Tibial nerve (tissue), 4 donors: ENCODE measurements around the gene DEPP1. TPM values are rescaled to one million over a fixed set of nuclear protein-coding genes. Genes with fewer than 3 reads are reported as not detected.

Experiments used
- DNase-seq, 2 donors: peaks; one replicate each; pipeline ENCODE4 v3.0.0-alpha.2; 2019; ENCODE audit warnings: low spot score in 2 of 2
- H3K27ac ChIP-seq, 4 donors: fragments of 200-600 bp; sonication (generic) in 3 of 4; one replicate each; pipeline ENCODE4 v1.5.1; 2017 to 2019; ENCODE audit warnings: mild to moderate bottlenecking in 1 of 4
- H3K27me3 ChIP-seq, 2 donors: fragments of 200-600 bp; sonication (generic) in 1 of 2; one replicate each; pipeline versions ENCODE4 v1.5.1 to v1.6.0; 2017 to 2019
- H3K36me3 ChIP-seq, 3 donors: fragments of 200-600 bp; sonication (generic); one replicate each; pipeline ENCODE4 v1.5.1; 2018 to 2019
- H3K4me1 ChIP-seq, 4 donors: fragments of 200-600 bp; sonication (generic) in 3 of 4; one replicate each; pipeline ENCODE4 v1.5.1; 2017 to 2019
- H3K4me3 ChIP-seq, 4 donors: fragments of 200-600 bp; sonication (generic) in 3 of 4; one replicate each; pipeline ENCODE4 v1.5.1; 2017 to 2019; ENCODE audit warnings: mild to moderate bottlenecking in 1 of 4, moderate library complexity in 1 of 4
- H3K9me3 ChIP-seq, 4 donors: fragments of 200-600 bp; sonication (generic) in 3 of 4; one replicate each; pipeline ENCODE4 v1.5.1; 2017 to 2019
- EP300 ChIP-seq, 2 donors: sonication (generic); formaldehyde crosslinking; IDR thresholded peaks; one replicate each; pipeline ENCODE4 v1.6.1; 2017; ENCODE audit warnings: antibody characterized with exemption in 2 of 2, mild to moderate bottlenecking in 1 of 2
- POLR2A ChIP-seq, 2 donors: fragments of 450-650 bp; IDR thresholded peaks; one replicate each; pipeline ENCODE4 v1.6.1; 2017; ENCODE audit warnings: antibody characterized with exemption in 2 of 2, mild to moderate bottlenecking in 2 of 2, moderate library complexity in 2 of 2
- WGBS, 2 donors: methylation state at CpG; one replicate each; pipeline ENCODE4 v1.1.5; 2018; 5-methylcytosine and 5-hydroxymethylcytosine counted together
- total RNA-seq, 4 donors: library from RNA; depleted of rRNA; stranded (reverse); fragments of >200 nt; gene quantifications; one replicate each; pipeline ENCODE4 v1.1.0, GENCODE V29; 2016
- TF ChIP-seq, protein P1 (sequence below), 5 experiments: fragments of 200-600 bp in 3 of 5; fragments of 450-650 bp in 2 of 5; sonication (generic) in 3 of 5; IDR thresholded peaks; one replicate each; pipeline ENCODE4 v1.5.1; 2016 to 2019; ENCODE audit warnings: antibody characterized with exemption in 5 of 5, mild to moderate bottlenecking in 3 of 5, moderate library complexity in 2 of 5

DEPP1 gene
- total RNA-seq, 4 donors from 2014 or later: 530 to 1,439 (median 798) TPM

- H3K27ac ChIP-seq: peak overlapping the region; percentile 86 to 97 (median 92)
- no peak for DNase-seq
- 63 to 69% methylated on average over 7 to 9 of the region's 9 CpGs for WGBS, 2 donors
- peaks cover 3 to 77% (median 62%) of the 10 kb centered on the region in 4 donors for H3K4me1 ChIP-seq
- H3K36me3 ChIP-seq: peaks cover 0 to 39% (median 6%) of the 10 kb centered on the region in 3 donors
- no peaks in the 10 kb centered on the region for H3K9me3 ChIP-seq
- H3K4me3 ChIP-seq: peak overlapping the region; percentile 47 to 70 (median 56)
- H3K27me3 ChIP-seq: no peaks in the 10 kb centered on the region
- TF ChIP-seq, protein P1, sequence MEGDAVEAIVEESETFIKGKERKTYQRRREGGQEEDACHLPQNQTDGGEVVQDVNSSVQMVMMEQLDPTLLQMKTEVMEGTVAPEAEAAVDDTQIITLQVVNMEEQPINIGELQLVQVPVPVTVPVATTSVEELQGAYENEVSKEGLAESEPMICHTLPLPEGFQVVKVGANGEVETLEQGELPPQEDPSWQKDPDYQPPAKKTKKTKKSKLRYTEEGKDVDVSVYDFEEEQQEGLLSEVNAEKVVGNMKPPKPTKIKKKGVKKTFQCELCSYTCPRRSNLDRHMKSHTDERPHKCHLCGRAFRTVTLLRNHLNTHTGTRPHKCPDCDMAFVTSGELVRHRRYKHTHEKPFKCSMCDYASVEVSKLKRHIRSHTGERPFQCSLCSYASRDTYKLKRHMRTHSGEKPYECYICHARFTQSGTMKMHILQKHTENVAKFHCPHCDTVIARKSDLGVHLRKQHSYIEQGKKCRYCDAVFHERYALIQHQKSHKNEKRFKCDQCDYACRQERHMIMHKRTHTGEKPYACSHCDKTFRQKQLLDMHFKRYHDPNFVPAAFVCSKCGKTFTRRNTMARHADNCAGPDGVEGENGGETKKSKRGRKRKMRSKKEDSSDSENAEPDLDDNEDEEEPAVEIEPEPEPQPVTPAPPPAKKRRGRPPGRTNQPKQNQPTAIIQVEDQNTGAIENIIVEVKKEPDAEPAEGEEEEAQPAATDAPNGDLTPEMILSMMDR (IDR thresholded peaks at IDR 0.05): no peak
- peak in 1 of 2 donors; percentile 19 for TF ChIP-seq POLR2A (IDR thresholded peaks at IDR 0.05)
- TF ChIP-seq EP300 (IDR thresholded peaks at IDR 0.05): peak in 1 of 2 donors; percentile 76
Observed at GRCh38 chr10:44976352-44977198, 2.0 kb downstream of the DEPP1 start.

DNA sequence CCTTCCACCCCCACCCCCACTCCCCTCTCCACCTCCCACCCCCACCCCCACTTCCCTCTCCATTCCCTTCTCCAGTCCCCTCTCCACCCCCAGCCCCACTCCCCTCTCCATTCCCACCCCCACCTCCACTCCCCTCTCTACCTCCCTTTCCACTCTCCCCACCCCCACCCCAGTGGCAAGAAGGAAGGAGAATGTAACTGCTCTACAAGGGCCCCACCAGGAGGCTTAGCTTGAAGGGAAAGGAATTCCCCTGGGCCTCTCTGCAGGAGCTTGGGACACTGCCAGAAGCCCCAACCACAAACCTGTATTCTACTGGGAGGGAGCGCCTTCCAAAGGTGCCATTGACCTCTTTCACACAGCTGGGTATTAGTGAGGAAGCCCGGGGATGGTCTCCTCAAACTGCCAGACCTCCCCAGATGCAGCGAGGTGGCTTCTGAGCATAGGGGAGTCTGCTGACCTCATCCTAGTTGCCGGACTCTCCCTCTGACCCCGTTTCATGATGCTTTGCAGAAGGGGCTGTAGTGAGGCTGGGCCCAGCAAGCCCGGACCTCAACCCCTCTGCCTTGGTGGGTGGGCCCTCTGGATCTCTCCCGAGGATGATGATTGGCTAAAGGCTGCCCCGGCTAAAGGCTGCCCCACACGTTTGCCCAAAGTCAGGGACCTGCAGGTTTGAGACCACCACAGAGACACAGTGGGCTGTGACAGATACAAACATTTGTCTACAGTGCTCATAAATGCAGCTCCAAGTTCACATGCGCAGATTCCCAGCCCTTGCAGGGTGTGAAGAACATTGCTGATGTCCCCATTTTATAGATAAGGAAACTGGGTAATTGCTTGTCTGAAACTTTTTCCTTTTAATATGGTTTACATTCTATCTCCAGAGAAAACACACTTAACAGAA lies 2.9 kb downstream of the DEPP1 start:
- WGBS, 2 donors: 24 to 37% methylated on average over 5 to 9 of the region's 10 CpGs
- H3K27ac ChIP-seq: peak overlapping the region; percentile 86 to 97 (median 92)
- peak overlapping the region; percentile 47 to 70 (median 56) for H3K4me3 ChIP-seq
- peak in 1 of 2 donors; percentile 73 for DNase-seq
- TF ChIP-seq EP300 (IDR thresholded peaks at IDR 0.05) (peak in 1 of 2 donors; percentile 80), POLR2A (IDR thresholded peaks at IDR 0.05) (peak; percentile 2 to 20)
- TF ChIP-seq, protein P1 (IDR thresholded peaks at IDR 0.05): peak in 1 of 5 experiments; percentile 15
- H3K4me1 ChIP-seq: peaks cover 3 to 76% (median 54%) of the 10 kb centered on the region in 4 donors
- H3K36me3 ChIP-seq: peaks cover 0 to 48% (median 6%) of the 10 kb centered on the region in 3 donors
- H3K27me3 ChIP-seq: no peaks in the 10 kb centered on the region
- no peaks in the 10 kb centered on the region for H3K9me3 ChIP-seq

DNA sequence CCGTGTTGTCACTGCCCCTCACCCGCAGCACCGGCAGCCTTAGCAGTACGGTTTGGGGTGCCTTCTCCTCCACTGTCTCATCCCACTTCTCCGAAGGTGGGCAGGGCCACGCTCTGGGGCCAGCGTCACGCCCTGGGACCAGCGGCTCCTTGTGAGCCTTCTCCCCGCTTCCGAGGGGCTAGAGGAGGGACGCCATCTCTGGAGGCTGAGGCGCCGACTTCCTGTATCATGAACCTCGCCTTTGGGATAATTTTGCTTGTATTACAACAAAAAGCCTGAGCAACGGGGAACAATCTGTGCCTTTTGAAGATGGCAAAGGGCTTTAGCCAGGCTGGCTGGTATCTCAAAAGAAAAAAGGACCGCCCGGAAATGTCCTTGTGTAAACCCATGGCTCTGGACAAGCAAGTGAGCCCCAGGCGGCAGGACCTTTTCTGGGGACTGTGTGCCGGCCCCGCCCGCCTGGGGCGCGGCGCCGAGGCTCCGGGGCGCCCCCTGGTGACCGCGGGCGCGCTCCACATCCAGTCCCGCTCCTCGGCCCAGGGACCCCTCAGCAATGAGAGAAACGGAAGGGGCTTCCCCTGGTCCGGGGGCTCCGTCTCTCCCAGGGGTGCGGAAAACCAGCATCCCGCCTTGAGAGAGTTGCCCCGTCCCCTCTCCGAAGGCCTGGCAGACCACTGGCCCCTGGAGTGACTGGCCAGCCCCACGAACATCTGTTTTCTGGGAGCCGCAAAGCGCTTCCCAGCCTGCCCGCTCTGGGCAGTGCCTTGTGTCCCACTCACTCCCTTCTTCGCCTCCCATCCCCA lies 3.8 kb downstream of the DEPP1 start:
- Histone ChIP-seq H3K36me3 (peaks cover 0 to 56% (median 6%) of the 10 kb centered on the region in 3 donors), H3K27ac (peak overlapping the region; percentile 86 to 97 (median 92)), H3K9me3 (no peaks in the 10 kb centered on the region), H3K27me3 (no peaks in the 10 kb centered on the region), H3K4me1 (peaks cover 3 to 74% (median 46%) of the 10 kb centered on the region in 4 donors), H3K4me3 (peak overlapping the region; percentile 24 to 70 (median 48))
- DNase-seq: peak; percentile 67 to 74
- TF ChIP-seq EP300 (IDR thresholded peaks at IDR 0.05): peak in 1 of 2 donors; percentile 84
- TF ChIP-seq, protein P1 (IDR thresholded peaks at IDR 0.05): peak; percentile 98 to 99 (median 99)
- TF ChIP-seq POLR2A (IDR thresholded peaks at IDR 0.05): peak in 1 of 2 donors; percentile 45
- WGBS, 2 donors: 5 to 6% methylated on average over 45 to 46 of the region's 46 CpGs

DNA sequence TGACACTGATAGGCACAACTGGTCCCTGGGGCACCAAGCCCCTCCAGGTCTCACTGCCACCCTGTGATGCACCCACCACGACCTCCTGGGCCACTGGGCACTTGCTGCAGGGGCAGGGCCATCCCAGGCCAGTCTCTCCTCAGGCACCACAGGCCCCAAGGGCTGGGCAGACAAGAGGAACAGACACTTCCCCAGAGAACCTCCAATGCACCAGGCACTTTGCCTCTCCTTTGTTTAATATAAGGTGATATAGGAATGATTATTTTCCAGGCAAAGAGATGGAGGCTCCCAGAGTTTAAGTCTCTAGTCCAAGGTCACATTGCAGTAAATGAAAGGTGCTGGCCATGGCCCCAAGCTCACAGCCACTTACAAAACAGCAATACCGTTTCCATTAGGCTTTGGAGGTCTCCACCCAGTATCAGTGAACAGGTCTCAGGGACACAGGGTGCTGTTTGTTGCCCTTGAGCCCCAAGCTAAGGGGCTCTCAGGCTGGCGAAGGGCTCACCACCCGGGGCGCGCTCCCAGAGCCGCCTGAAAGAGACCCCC lies 4.5 kb downstream of the DEPP1 start:
- no peaks in the 10 kb centered on the region for H3K9me3 ChIP-seq
- peaks cover 3 to 74% (median 39%) of the 10 kb centered on the region in 4 donors for H3K4me1 ChIP-seq
- H3K36me3 ChIP-seq: peaks cover 0 to 63% (median 6%) of the 10 kb centered on the region in 3 donors
- DNase-seq: no peak
- peak overlapping the region; percentile 24 to 70 (median 48) for H3K4me3 ChIP-seq
- H3K27me3 ChIP-seq: no peaks in the 10 kb centered on the region
- no peak for TF ChIP-seq POLR2A (IDR thresholded peaks at IDR 0.05)
- TF ChIP-seq EP300 (IDR thresholded peaks at IDR 0.05): peak in 1 of 2 donors; percentile 2
- WGBS, 2 donors: 33 to 37% methylated on average over 7 of the region's 7 CpGs
- peak overlapping the region; percentile 86 to 97 (median 92) for H3K27ac ChIP-seq
